SK-N-MC (cell line): ENCODE results near the gene SEPTIN5.

Source experiments
- EZH2 ChIP-seq: fragments of 200-600 bp; sonication (generic); IDR thresholded peaks from one replicate; pipeline ENCODE4 v1.6.1; 2017; ENCODE audit warnings: antibody characterized with exemption
- POLR2AphosphoS5 ChIP-seq: IDR thresholded peaks from 2 replicates; pipeline ENCODE4 v1.6.1; 2012; ENCODE audit warnings: mild to moderate bottlenecking, low read depth, low read length, borderline replicate concordance

DNA sequence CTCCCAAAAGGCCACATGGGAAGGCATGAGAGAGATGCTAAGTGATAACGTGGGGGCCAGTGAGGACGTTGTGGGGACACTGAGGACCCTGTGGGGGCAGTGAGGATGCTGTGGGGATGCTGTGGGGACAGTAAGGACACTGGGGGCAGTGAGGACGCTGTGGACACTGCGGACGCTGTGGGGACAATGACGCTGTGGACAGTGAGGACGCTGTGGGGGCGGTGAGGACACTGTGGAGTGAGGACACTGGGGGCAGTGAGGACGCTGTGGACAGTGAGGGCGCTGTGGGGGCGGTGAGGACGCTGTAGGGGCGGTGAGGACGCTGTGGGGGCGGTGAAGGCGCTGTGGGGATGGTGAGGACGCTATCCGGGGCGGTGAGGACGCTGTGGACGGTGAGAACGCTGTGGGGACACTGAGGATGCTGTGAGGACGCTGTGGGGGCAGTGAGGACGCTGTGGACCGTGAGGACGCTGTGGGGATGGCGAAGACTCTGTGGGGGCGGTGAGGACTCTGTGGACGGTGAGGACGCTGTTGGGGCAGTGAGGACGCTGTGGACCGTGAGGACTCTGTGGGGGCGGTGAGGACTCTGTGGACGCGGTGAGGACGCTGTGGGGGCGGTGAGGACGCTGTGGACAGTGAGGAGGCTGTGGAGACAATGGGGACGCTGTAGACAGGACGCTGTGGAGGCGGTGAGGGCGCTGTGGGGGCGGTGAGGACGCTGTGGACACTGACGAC lies 10.8 kb downstream of the SEPTIN5 start:
- peak; percentile 13; the same call in 1 of the 2 replicates for TF ChIP-seq POLR2AphosphoS5
- TF ChIP-seq EZH2: no peak
